Measurements from ENCODE around the gene BANK1.

Gene BANK1

GRCh38 chr4:101790521-101791181, at the start of gene BANK1:
TSS of gene BANK1 (plus strand) at chr4:101790730. CDS start at chr4:101790881, 151 bp downstream.
- in situ Hi-C loops (cut with HindIII; ENCODE audit: low pct_ligation_motif_present, low pct_unique_long_range_greater_than_20kb, low sequenced_read_pairs): no loop called here
- peak; percentile 71 for DNase-seq

GRCh38 chr4:101753721-101754120, 36.8 kb upstream of the BANK1 start:
- in situ Hi-C loops (cut with HindIII; ENCODE audit: low pct_ligation_motif_present, low pct_unique_long_range_greater_than_20kb, low sequenced_read_pairs): no loop called here
- DNase-seq: no peak

GRCh38 chr4:101756181-101756580, 34.3 kb upstream of the BANK1 start:
- no peak for DNase-seq
- in situ Hi-C loops (cut with HindIII; ENCODE audit: low pct_ligation_motif_present, low pct_unique_long_range_greater_than_20kb, low sequenced_read_pairs): no loop called here

- in situ Hi-C loops (cut with HindIII; ENCODE audit: low pct_ligation_motif_present, low pct_unique_long_range_greater_than_20kb, low sequenced_read_pairs): no loop called here
Observed at GRCh38 chr4:101761405-101761804, 29.1 kb upstream of the BANK1 start.

GRCh38 chr4:101762025-101762424, 28.5 kb upstream of the BANK1 start:
- no peak for DNase-seq
- in situ Hi-C loops (cut with HindIII; ENCODE audit: low pct_ligation_motif_present, low pct_unique_long_range_greater_than_20kb, low sequenced_read_pairs): no loop called here

More at GRCh38 chr4:101761405-101761804, 29.1 kb upstream of the BANK1 start:
- no peak for DNase-seq

- in situ Hi-C loops (cut with HindIII; ENCODE audit: low pct_ligation_motif_present, low pct_unique_long_range_greater_than_20kb, low sequenced_read_pairs): no loop called here
- DNase-seq: no peak
Observed at GRCh38 chr4:101762534-101762933, 28.0 kb upstream of the BANK1 start.

- in situ Hi-C loops (cut with HindIII; ENCODE audit: low pct_ligation_motif_present, low pct_unique_long_range_greater_than_20kb, low sequenced_read_pairs): no loop called here
- DNase-seq: no peak
Observed at GRCh38 chr4:101763576-101763975, 27.0 kb upstream of the BANK1 start.

- no peak for DNase-seq
- in situ Hi-C loops (cut with HindIII; ENCODE audit: low pct_ligation_motif_present, low pct_unique_long_range_greater_than_20kb, low sequenced_read_pairs): no loop called here
Observed at GRCh38 chr4:101774807-101775206, 15.7 kb upstream of the BANK1 start.

GRCh38 chr4:101777431-101777830, 13.1 kb upstream of the BANK1 start:
- in situ Hi-C loops (cut with HindIII; ENCODE audit: low pct_ligation_motif_present, low pct_unique_long_range_greater_than_20kb, low sequenced_read_pairs): no loop called here
- no peak for DNase-seq

- in situ Hi-C loops (cut with HindIII; ENCODE audit: low pct_ligation_motif_present, low pct_unique_long_range_greater_than_20kb, low sequenced_read_pairs): no loop called here
Observed at GRCh38 chr4:101780284-101780683, 10.2 kb upstream of the BANK1 start.

GRCh38 chr4:101782546-101782945, 8.0 kb upstream of the BANK1 start:
- in situ Hi-C loops (cut with HindIII; ENCODE audit: low pct_ligation_motif_present, low pct_unique_long_range_greater_than_20kb, low sequenced_read_pairs): no loop called here
- no peak for DNase-seq

More at GRCh38 chr4:101780284-101780683, 10.2 kb upstream of the BANK1 start:
- DNase-seq: no peak

GRCh38 chr4:101784957-101785356, 5.6 kb upstream of the BANK1 start:
- in situ Hi-C loops (cut with HindIII; ENCODE audit: low pct_ligation_motif_present, low pct_unique_long_range_greater_than_20kb, low sequenced_read_pairs): no loop called here

GRCh38 chr4:101785486-101785885, 5.0 kb upstream of the BANK1 start:
- in situ Hi-C loops (cut with HindIII; ENCODE audit: low pct_ligation_motif_present, low pct_unique_long_range_greater_than_20kb, low sequenced_read_pairs): no loop called here
- DNase-seq: no peak

More at GRCh38 chr4:101784957-101785356, 5.6 kb upstream of the BANK1 start:
- DNase-seq: no peak

GRCh38 chr4:101787701-101788316, 2.7 kb upstream of the BANK1 start:
- DNase-seq: no peak
- in situ Hi-C loops (cut with HindIII; ENCODE audit: low pct_ligation_motif_present, low pct_unique_long_range_greater_than_20kb, low sequenced_read_pairs): no loop called here

GRCh38 chr4:101791182-101791558, 640 bp downstream of the BANK1 start:
- DNase-seq: no peak
- in situ Hi-C loops (cut with HindIII; ENCODE audit: low pct_ligation_motif_present, low pct_unique_long_range_greater_than_20kb, low sequenced_read_pairs): no loop called here

GRCh38 chr4:101792056-101792590, 1.6 kb downstream of the BANK1 start:
- in situ Hi-C loops (cut with HindIII; ENCODE audit: low pct_ligation_motif_present, low pct_unique_long_range_greater_than_20kb, low sequenced_read_pairs): no loop called here
- no peak for DNase-seq

- in situ Hi-C loops (cut with HindIII; ENCODE audit: low pct_ligation_motif_present, low pct_unique_long_range_greater_than_20kb, low sequenced_read_pairs): no loop called here
- DNase-seq: no peak
Observed at GRCh38 chr4:101793397-101793796, 2.9 kb downstream of the BANK1 start.

GRCh38 chr4:101794806-101795205, 4.3 kb downstream of the BANK1 start:
- in situ Hi-C loops (cut with HindIII; ENCODE audit: low pct_ligation_motif_present, low pct_unique_long_range_greater_than_20kb, low sequenced_read_pairs): no loop called here
- DNase-seq: no peak

- no peak for DNase-seq
- in situ Hi-C loops (cut with HindIII; ENCODE audit: low pct_ligation_motif_present, low pct_unique_long_range_greater_than_20kb, low sequenced_read_pairs): no loop called here
Observed at GRCh38 chr4:101795704-101796103, 5.2 kb downstream of the BANK1 start.

- in situ Hi-C loops (cut with HindIII; ENCODE audit: low pct_ligation_motif_present, low pct_unique_long_range_greater_than_20kb, low sequenced_read_pairs): no loop called here
- DNase-seq: no peak
Observed at GRCh38 chr4:101801958-101802357, 11.4 kb downstream of the BANK1 start.

Data from ACHN (cell line).